Astrocyte of the cerebellum (primary cell): ENCODE results near the gene LBX2.
A peak's percentile ranks its signal among the peaks of the same experiment; 100 is the strongest.

Experiments
- DNase-seq: peaks from one replicate; pipeline ENCODE4 v3.0.0-alpha.2; 2011; ENCODE audit warnings: low read depth
- H3K4me3 ChIP-seq: 2 replicates; pipeline ENCODE4 v1.5.1; 2011; ENCODE audit warnings: mild to moderate bottlenecking, low read depth, low read length, moderate library complexity
- in situ Hi-C: cut with HindIII; loops from 2 replicates; pipeline ENCODE4 v1.10.0; 2017; ENCODE audit warnings: low sequenced_read_pairs
- TF ChIP-seq, protein P1 (sequence below): IDR thresholded peaks from 2 replicates; pipeline ENCODE4 v1.5.1; 2012; ENCODE audit warnings: low read length, low read depth, moderate library complexity, mild to moderate bottlenecking; ENCODE audit errors: missing control alignments

Gene LBX2

DNA sequence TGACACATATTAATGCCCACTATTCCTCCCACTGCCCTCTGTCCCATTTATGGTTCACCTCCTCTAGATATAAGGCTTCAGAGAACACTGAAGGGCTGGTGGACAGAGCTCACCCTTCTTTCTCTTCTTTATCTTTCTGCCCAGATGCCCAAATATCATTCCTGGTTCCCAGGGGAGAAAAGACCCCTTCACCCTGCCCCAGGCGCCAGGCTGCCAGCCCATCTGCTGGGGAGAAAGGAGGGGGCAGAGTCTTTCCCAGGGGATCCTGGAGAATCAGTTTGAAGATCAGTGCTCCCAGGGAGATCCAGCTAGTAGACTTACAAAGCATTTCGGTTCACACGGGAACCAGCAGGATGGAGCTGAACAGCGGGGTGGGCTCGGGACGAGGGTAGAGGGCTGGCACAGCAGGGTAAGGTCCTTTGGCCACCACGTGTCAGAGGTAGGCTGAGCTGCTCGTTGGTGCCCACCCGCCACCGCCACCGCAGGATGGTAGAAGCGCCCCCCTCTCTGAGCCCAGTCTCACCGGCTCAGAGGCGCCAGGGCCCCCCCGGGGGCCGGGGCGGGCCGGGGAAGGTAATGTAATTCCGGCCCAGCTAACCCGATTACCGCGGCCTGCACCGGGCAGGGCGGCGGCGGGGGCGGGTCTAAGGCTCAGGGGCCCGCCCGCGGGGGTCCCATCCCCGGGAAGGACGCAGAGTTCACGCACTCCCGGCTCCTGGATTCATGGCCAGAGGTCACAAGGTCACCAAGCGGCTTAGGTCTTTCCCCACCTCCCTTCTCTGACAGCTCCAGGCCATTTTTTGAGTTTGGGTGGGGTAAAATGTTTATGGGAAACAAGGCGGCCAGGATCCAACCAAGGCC is 13.6 kb upstream of the LBX2 start:
- DNase-seq: no peak
- TF ChIP-seq, protein P1, sequence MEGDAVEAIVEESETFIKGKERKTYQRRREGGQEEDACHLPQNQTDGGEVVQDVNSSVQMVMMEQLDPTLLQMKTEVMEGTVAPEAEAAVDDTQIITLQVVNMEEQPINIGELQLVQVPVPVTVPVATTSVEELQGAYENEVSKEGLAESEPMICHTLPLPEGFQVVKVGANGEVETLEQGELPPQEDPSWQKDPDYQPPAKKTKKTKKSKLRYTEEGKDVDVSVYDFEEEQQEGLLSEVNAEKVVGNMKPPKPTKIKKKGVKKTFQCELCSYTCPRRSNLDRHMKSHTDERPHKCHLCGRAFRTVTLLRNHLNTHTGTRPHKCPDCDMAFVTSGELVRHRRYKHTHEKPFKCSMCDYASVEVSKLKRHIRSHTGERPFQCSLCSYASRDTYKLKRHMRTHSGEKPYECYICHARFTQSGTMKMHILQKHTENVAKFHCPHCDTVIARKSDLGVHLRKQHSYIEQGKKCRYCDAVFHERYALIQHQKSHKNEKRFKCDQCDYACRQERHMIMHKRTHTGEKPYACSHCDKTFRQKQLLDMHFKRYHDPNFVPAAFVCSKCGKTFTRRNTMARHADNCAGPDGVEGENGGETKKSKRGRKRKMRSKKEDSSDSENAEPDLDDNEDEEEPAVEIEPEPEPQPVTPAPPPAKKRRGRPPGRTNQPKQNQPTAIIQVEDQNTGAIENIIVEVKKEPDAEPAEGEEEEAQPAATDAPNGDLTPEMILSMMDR: no peak
- in situ Hi-C loops: no loop called here
- no peak overlapping the region for H3K4me3 ChIP-seq

DNA sequence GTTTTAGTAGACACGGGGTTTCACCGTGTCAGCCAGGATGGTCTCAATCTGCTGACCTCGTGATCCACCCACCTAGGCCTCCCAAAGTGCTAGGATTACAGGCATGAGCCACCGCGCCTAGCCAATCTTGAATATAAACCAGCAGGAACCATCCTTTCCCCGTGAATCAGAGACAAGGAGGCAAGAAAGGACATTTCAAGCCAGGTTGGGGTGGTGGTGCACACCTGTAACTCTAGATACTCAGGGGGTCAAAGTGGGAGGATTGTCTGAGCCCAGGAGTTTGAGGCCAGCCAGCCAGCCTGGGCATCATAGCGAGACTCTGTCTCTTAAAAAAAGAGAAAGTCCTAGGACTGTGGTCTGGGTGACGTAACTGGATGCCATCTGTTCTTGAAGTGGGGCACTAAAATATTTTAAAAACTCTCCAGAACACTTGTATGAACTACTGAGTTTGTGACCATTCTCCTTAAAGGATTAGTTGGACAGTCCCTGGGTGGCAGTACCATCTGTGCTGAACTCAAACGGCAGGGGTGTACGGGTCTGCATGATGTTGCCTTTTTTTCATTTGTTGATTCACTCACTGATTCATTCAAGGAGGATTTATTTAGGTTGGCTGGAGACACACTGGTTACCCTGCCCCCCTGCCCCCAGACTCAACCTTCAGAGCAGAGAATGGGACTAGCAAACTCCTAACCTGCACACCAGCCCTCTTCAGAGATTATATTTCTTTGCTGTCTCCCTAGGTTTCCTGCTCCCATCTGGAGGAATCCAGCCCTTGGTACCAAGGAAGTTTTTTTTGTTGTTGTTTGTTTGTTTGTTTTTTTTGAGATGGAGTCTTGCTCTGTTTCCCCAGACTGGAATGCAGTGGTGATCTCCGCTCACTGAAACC is 11.9 kb upstream of the LBX2 start:
- TF ChIP-seq, protein P1: no peak
- in situ Hi-C loops: no loop called here
- DNase-seq: no peak
- no peak overlapping the region for H3K4me3 ChIP-seq

DNA sequence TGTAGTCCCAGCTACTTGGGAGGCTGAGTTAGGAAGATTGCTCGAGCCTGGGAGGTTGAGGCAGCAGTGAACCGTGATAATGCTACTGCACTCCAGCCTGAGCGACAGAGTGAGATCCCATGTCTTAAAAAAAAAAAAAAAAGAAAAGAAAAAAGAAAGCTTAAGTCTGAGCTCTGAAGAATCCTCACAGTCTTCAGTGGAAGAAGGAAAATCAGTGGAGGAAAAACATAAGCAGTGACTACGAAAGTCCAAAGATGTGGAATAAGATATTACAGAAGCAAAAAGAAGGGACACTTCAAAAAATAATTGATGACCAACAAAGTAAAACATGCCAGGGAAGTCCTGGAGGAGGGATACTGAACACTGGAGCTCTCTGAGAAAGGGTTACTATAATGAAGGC is 10.9 kb upstream of the LBX2 start:
- TF ChIP-seq, protein P1: no peak
- in situ Hi-C loops: no loop called here
- H3K4me3 ChIP-seq: no peak overlapping the region
- DNase-seq: no peak

DNA sequence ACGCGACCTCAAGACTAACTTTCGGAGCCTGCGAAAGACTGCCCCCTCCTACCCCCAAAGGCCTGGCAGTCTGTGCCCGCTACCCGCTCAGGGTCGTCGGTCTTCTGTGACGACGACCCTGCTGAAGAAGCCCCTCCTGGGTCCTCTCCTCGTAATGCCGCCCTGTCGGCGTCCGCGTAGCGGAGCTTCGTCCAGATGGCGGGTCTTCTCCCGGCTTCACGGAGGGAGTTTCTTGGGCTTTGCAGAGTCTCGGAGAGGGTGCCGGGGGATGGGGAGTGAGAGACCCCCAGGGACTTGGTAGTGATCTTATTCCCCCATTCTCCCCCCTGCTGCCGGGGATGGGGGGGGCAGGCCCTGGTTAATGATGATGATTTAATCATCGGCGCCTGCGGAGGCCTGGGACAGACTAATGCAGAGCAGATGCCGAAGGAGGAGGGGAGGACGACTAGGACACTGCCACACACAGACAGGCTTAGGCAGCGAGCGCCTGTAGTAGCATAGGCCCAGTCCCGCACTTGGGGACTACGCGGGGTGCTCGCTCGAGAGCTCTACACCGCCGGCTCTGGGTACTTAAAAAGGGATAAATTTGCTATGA is 8.6 kb upstream of the LBX2 start:
- DNase-seq: no peak
- TF ChIP-seq, protein P1: no peak
- peak overlapping the region; percentile 89 for H3K4me3 ChIP-seq
- in situ Hi-C loops: no loop called here

DNA sequence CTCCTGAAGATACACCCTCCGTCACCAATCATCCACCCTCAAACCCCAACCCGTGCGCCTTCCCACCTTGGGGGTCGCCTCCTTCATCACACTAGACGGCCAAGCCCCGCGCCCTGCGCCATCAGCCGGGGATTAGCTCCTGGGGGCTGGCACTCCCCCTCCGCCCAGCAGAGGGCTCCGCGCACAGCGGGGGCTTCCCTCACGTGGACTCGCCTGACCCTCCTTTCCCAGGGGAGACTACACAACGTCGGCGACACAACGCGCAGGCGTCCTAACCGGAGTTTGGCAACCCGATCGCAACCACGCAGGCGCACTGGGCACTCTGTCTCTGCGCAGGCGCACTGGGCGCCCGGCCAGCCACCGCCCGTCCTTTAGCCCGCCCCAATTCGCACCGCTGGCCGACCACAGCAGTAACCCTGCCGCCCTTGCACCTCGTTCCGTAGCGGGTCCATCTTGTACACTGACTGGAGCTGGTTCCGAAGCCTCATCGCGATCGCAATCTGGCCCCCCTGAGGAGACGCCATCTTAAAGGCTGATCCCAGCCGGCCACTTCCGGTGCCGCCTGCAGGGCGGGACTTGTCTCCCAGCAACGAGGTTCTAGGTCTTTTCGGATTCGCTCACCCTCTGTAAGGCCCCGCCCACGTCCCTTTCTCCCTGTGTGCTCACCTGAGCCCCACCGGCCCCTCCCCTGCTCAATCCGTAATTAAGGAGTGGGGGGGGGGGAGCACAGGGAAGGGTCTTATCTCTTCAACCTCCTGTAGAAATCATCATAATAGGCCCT is 7.9 kb upstream of the LBX2 start, which contains the start of gene PCGF1:
TSS of gene PCGF1 (minus strand) at position 551 of the 781 bp plus-strand sequence. CDS start at position 524, 27 bp downstream.
- TF ChIP-seq, protein P1: peak; percentile 27
- H3K4me3 ChIP-seq: peak within 1 kb of the TSS; percentile 89
- in situ Hi-C loops: no loop called here
- peak; percentile 93 for DNase-seq
